22Rv1 (cell line): Measurements from ENCODE around the gene RAP1GAP.

ENCODE experiments used
- CTCF ChIP-seq: fragments of 450-650 bp; IDR thresholded peaks from 2 replicates; pipeline ENCODE4 v1.5.1; 2017; ENCODE audit warnings: mild to moderate bottlenecking
- ZFX ChIP-seq: fragments of 450-650 bp; IDR thresholded peaks from 2 replicates; pipeline ENCODE4 v1.6.1; 2017; ENCODE audit warnings: antibody characterized with exemption, borderline replicate concordance

- TF ChIP-seq CTCF: no peak
- TF ChIP-seq ZFX: no peak
Observed at GRCh38 chr1:21645550-21645949, 23.6 kb downstream of the RAP1GAP start.
